ENCODE results near the gene CLEC10A.
"Not testable (repeated sequence)": the region's sequence is repeated elsewhere in the genome, so short reads cannot be mapped to it uniquely, and the experiment has no call there.

Gene CLEC10A

GRCh38 chr17:7108560-7108925 lies 28.5 kb upstream of the CLEC10A start:
- DNase-seq (ENCODE audit: low read depth, low spot score) = no peak

GRCh38 chr17:7107795-7108559 lies 27.9 kb upstream of the CLEC10A start:
- no peak for DNase-seq (ENCODE audit: low read depth, low spot score)

- DNase-seq (ENCODE audit: low read depth, low spot score) = no peak
These were observed 27.1 kb upstream of the CLEC10A start for GRCh38 chr17:7107012-7107754.

DNA sequence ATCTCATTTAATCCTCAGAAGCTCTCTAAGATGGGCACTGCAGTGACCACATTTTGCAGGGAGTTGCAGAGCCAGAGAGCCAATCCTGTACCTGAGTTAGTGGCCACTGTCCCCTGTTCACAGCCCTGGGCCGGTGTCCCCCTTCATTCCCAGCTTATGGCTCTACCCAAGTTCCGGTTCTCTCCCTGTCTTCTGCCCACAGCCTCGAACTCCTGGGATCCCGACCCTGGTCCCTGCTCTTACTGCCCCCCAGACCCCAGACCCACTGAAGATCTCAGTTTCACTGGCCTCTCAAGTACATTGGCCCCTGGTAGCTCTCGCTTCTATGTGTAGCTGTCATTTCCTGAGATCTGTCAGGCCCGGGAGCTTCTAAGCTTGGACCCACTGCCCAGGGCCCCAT lies 22.4 kb upstream of the CLEC10A start:
- no peak for DNase-seq (ENCODE audit: low read depth, low spot score)

DNA sequence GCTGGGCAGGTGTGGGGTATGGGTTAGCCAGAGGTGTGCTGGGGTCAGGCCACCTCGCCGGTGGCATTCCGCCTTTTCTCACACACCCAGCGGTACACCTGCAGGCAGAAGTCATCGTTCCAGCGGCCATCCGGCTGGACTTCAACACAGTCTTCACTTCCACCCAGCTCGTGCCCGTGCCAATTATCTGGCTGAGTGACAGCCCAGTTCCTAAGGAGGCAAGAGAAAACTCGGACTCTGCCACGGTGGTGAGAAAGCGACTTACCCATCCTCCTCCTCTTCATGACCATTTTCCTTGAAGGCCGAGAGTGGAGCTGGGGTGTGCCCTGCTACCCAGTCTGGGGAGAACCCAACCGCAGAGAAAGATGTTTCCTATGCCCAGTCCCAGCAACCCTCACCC lies 21.5 kb upstream of the CLEC10A start:
- no peak for DNase-seq (ENCODE audit: low read depth, low spot score)

DNA sequence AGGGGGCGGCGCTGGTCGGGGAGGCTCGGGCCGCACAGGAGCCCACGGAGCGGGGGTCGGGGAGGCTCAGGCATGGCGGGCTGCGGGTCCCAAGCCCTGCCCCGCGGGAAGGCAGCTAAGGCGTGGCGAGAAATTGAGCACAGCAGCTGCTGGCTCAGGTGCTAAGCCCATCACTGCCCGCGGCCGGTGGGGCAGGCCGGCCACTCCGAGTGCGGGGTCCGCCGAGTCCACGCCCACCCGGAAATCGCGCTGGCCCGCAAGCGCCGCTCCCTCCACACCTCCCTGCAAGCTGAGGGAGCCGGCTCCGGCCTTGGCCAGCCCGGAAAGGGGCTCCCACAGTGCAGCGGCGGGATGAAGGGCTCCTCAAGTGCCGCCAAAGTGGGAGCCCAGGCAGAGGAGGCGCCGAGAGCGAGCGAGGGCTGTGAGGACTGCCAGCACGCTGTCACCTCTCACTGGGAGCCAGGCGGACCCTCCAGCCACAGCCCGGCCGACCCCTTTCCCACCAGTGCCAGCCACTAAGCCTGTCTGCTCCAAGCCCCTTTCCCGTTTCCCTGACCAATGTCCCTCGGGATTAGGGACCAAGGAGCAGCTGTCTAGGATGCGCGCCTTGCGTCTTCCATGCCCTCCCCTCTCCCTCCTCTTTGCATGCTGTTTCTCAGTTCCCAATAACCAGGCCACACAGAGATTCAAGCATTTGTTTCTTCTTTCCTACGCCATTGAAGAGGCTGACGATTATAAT lies 20.8 kb upstream of the CLEC10A start:
- not testable (repeated sequence) for DNase-seq (ENCODE audit: low read depth, low spot score)

GRCh38 chr17:7098802-7099459 lies 18.9 kb upstream of the CLEC10A start:
- DNase-seq (ENCODE audit: low read depth, low spot score) = no peak

GRCh38 chr17:7097940-7098339 lies 17.9 kb upstream of the CLEC10A start:
- DNase-seq (ENCODE audit: low read depth, low spot score) = no peak

- DNase-seq (ENCODE audit: low read depth, low spot score) = no peak
These were observed 15.6 kb upstream of the CLEC10A start for GRCh38 chr17:7095625-7096024.

DNA sequence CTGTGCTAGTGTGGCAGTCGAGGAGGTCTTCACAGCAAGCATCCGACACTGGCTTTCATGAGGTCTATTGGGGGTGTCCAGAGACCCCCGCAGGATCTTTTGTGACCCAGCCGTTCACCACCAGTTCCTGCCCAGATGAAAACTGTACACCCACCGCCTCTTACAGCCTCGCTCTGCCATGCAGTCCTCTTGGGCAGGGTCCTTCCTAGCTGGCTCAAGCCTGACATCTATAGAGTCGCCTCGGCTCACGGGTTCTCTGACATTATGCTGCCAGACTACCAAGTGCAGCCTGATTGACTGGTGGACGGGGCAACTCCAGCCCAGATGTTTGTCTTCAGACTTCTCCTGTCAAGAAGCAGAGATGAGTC lies 14.6 kb upstream of the CLEC10A start:
- DNase-seq (ENCODE audit: low read depth, low spot score) = no peak

DNA sequence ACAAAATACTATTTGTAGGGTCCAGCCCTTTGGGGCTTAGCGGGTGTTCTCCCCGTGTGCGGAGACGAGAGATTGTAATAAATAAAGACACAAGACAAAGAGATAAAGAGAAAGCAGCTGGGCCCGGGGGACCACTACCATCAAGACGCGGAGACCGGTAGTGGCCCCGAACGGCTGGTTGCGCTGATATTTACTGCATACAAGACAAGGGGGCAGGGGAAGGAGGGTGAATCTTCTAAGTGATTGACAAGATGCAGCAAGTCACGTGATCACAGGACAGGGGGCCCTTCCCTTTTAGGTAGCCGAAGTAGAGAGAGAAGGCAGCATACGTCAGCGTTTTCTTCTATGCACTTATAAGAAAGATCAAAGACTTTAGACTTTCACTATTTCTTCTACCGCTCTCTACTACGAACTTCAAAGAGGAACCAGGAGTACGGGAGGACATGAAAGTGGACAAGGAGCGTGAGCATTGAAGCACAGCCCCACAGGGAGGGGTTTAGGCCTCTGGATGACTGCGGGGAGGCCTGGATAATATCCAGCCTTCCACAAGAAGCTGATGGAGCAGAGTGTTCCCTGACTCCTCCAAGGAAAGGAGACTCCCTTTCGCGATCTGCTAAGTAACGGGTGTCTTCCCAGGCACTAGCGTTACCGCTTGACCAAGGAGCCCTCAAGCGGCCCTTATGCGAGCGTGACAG lies 11.4 kb upstream of the CLEC10A start:
- DNase-seq (ENCODE audit: low read depth, low spot score) = not testable (repeated sequence)

- not testable (repeated sequence) for DNase-seq (ENCODE audit: low read depth, low spot score)
These were observed 9.5 kb upstream of the CLEC10A start for GRCh38 chr17:7089570-7089969.

DNA sequence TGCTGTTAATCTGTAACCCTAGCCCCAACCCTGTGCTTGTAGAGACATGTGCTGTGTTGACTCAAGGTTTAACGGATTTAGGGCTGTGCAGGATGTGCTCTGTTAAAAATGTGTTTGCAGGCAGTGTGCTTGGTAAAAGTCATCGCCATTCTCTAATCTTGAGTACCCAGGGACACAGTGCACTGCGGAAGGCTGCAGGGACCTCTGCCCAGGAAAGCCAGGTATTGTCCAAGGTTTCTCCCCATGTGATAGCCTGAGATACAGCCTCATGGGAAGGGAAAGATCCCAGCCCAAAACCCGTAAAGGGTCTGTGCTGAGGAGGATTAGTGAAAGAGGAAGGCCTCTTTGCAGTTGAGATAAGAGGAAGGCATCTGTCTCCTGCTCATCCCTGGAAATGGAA lies 8.4 kb upstream of the CLEC10A start:
- not testable (repeated sequence) for DNase-seq (ENCODE audit: low read depth, low spot score)

DNA sequence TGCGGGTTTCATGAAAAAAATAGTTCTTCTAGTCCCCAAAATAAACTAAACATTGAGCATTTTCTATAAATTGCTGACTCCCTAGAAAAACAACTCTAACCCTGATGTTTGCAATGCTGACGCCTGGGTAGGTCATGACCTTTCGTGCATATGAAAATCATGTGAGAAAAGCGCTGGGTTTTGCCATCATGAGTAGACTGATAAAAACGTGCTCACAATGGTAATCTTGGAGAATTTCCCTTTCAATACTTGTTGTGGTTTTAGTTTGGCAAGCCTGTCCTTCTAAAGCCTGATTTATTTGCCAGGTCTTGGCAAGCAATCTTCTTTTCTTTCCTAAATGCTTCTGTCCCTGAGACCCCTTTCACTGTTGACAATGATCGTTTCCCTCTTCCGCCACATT lies 4.0 kb upstream of the CLEC10A start:
- no peak for DNase-seq (ENCODE audit: low read depth, low spot score)

GRCh38 chr17:7083592-7083991 lies 3.5 kb upstream of the CLEC10A start:
- DNase-seq (ENCODE audit: low read depth, low spot score) = no peak

GRCh38 chr17:7081341-7082062 lies 1.5 kb upstream of the CLEC10A start:
- no peak for DNase-seq (ENCODE audit: low read depth, low spot score)

DNA sequence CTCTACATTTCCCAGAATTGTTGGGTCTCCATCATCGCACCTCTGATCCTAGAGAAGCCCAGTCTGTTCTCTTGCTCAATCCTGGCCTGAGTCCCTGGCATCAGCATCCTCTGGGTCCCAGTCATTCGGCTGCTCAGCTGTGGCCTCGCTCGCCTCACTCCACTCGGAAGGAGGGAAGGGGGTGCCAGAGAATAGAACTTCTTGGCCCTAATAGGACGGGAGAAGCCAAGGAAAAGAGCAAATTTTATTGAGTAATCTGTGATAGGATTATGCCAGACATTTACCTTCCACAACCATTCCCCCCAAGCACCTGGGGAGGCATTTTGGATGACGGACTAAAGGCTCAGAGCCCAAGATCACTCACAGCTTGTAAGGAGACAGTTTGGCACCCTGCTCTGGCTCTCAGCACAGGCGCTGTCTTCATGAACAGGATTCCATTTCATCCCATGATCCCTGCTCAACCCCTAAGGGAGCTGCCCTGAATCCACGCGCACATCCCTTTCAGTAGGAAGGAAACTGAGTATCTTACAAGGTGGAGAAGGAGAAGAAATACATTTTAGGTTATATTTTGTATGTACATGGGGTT lies 498 bp upstream of the CLEC10A start:
- no peak for DNase-seq (ENCODE audit: low read depth, low spot score)

- no peak for DNase-seq (ENCODE audit: low read depth, low spot score)
These were observed 1.3 kb downstream of the CLEC10A start for GRCh38 chr17:7078711-7079110.

DNA sequence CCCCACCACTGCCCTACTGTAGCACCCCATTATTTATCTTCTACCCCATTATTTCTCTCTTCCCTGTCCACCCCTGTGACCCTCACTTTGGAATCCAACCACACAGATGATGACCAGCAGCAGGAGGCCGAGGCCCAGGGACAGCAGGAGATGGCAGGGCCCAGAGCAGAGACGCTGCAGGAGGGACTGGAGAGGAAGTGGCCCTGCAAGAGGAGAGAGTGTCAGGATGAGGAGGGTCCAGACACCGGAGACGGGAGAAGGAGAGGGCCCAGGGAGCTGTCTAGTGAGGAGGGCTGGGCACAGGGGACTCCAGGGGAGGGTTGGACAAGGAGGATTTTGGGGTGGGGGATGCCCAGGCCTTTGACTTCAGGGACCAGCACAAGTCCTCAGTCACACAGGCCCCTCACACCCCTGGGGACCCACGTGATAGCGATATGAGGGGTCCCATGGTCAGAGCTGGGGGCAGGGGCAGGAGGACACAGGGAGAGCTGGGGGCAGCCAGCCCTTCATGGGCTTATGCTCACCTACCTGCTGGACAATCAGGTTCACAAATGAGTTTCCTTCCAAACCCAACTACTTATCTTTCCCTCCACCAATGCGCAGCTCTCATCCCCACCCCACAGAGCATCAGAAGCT lies 2.0 kb downstream of the CLEC10A start:
- DNase-seq (ENCODE audit: low read depth, low spot score) = no peak

- no peak for DNase-seq (ENCODE audit: low read depth, low spot score)
These were observed 5.1 kb downstream of the CLEC10A start for GRCh38 chr17:7074931-7075330.
